Measurements from ENCODE around the gene TMEM222.

Gene TMEM222

DNA sequence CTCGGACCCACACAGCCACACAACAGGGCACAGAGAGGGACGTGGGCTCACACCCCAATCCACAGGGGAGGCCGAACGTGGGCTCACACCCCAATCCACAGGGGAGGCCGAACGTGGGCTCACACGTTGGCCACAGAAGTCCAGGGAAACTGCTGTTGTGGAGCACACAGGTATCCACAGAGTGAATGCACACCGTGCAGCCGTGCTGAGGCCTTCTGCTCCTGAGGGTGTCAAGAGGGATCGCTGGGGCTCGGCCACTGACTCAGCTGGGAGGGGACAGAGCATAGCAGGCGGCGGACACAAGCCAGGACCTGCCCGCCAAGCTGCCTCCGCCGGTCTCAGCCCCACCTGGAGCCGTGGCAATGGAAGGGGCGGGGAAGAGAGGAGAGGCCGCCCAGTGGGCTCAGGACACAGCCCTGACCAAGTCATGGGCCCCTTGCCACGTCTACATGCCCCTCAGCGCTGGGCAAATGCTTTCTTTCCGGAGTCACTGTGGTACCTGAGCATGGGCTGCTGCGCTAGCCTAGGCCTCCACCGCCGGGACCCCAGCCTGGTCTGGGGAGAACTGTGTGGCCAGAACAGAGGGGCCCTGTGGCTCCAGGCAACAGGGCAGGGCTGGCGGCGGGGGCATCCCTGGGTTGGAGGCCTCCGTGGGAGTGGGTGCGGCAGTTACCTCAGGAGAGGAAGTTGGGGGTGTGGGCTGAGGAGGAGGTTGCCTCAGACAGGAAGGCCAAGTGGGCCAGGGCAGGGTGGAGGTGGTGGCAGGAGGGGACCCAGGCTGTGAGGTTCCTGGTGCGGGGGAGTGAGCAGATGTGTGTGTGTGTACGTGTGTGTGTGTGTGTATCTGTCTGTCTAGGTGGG lies 21.0 kb downstream of the TMEM222 start:
- no peak for DNase-seq

DNA sequence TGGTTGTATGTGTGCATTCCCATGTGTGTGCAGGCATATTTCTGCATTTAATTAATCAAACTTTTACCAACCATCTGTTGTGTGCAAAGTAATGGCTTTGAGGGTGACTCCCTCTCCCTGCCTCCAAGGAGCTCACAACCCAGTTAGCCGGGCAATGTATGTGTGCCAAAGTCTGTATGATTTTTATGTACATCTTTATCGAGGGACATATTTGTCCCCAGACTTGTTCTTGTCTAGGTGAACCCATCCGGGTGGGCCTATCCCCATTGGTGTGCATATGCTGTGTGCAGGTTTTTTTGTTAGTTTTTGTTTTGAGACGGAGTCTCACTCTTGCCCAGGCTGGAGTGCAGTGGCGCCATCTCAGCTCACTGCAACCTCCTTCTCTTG lies 21.7 kb downstream of the TMEM222 start:
- no peak for DNase-seq

DNA sequence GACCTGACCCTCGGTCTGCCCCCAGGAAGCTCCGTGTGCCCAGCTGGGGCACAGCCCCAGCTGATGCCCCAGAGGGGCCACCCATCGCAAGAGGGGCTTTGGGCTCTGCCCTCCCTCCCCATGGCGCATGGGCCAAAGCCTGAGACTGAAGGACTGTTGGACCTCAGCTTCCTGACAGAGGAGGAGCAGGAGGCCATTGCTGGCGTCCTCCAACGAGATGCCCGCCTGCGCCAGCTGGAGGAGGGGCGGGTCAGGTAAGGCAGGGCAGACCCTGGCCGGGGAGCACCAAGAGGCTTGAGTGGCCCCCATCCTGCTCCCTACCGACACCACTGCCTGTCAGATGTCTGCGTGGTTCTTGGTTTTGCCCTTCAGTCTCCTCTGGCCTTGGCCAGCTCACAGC lies 23.3 kb downstream of the TMEM222 start:
- no peak for DNase-seq

DNA sequence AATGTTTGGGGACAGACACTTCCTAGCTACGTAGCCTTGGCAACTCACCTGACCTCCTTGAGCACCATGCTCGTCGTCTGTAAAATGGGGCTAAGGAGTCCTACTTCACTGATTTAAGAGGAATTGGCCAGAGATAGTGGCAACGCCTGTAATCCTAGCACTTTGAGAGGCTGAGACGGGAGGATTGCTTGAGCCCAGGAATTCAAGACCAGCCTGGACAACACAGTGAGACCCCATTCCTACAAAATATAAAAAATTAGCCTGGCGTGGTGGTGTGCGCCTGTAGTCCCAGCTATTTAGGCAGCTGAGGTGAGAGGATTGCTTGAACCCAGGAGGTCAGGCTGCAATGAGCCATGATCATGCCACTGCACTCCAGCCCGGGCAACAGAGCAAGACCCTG lies 24.4 kb downstream of the TMEM222 start:
- DNase-seq, result no peak

DNA sequence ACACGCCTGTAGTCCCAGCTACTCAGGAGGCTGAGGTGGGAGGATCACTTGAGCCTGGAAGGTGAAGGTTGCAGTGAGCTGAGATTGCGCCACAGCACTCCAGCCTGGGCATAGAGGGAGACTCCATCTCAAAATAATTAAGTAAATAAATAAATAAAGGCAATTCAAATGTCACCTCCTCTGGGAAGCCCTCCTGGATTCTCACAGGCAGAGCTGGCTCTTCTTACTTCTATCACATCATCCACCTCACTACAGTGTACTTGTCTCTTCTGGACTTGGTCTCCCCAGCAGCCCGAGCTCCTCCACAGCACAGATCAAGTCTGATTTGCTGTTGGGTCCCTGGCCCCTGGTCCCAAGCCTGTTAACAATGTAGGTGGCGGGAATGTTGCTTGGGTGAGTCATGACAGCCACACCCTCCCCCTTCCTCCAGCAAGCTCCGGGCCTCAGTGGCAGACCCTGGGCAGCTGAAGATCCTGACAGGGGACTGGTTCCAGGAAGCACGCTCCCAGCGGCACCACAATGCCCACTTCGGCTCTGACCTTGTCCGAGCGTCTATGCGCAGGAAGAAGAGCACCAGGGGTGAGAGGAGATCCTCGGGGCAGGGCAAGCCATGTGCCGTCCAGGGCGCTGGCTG lies 25.1 kb downstream of the TMEM222 start:
- DNase-seq, result no peak

DNA sequence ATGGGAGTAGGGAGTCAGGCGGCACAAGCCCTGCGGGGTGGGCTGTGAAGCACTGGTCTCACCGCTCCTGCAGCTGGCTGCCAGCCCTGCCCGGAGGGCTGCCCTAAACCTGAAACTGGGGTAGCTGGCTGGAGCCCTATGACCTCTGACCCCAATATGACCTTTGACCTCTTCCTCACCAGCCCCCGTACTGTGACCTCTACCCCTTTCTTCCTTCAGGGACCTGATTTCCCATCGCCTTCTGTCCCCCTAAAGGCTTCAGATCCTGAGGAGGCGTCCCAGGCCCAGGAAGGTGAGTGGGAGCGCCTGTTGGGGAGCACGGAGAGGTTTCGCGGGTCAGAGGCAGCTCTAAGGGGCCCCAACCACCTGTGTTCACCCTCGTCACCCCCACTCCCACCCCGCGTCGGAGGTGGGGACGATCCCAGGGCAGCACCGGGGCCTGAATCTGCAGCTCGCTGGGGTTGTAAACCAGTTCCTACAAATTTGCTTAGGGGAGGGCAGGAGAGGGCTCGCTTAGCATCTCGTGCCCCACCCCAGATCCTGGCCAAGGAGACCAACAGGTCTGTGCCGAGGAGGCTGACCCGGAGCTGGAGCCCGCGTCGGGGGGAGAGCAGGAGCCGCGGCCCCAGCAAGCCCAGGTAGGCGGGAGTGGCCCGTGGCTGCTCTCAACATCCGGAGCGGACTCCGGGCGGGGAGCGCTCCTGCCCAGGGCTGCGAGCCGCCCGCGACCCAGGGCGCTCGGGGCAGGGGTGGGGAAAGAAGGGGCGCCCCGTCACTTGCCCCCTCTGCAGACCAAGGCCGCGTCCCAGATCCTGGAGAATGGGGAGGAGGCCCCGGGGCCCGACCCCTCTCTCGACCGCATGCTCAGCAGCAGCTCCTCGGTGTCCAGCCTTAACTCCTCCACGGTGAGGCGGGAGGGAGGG lies 27.2 kb downstream of the TMEM222 start:
- DNase-seq, result peak; percentile 61

DNA sequence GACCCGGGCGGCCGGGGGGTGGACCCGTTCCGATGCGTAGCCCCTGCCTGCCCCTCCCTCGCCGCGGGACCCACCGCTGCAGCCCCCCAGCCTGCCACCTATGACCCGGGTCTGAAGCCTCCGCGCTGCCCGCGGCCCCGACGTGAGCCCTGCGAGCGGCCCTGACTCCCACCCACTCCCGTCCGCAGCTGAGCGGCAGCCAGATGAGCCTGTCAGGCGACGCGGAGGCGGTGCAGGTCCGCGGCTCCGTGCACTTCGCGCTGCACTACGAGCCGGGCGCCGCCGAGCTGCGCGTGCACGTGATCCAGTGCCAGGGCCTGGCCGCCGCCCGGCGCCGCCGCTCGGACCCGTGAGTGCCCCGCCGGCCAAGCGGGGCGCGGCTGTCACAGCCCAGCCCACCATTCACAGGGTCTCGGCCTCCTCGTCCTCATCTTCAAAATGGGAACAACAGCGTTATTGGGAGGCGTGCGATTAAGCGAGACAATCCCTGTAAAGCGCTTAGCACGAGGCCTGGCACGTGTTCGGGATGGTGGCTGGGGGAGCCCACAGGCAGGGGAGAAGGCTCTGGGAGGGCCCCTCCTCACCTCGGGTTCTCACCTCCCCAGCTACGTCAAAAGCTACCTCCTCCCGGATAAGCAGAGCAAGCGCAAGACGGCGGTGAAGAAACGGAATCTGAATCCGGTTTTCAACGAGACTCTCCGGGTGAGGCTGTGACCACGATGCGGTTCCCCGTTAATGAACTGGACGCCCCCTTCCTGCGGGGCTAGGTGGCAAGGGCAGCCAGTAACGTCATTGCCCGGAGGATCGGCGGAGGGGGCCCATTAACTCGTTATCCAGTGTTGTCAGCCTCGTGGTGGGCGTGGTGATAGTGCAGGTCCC lies 28.1 kb downstream of the TMEM222 start:
- DNase-seq, result peak; percentile 56

DNA sequence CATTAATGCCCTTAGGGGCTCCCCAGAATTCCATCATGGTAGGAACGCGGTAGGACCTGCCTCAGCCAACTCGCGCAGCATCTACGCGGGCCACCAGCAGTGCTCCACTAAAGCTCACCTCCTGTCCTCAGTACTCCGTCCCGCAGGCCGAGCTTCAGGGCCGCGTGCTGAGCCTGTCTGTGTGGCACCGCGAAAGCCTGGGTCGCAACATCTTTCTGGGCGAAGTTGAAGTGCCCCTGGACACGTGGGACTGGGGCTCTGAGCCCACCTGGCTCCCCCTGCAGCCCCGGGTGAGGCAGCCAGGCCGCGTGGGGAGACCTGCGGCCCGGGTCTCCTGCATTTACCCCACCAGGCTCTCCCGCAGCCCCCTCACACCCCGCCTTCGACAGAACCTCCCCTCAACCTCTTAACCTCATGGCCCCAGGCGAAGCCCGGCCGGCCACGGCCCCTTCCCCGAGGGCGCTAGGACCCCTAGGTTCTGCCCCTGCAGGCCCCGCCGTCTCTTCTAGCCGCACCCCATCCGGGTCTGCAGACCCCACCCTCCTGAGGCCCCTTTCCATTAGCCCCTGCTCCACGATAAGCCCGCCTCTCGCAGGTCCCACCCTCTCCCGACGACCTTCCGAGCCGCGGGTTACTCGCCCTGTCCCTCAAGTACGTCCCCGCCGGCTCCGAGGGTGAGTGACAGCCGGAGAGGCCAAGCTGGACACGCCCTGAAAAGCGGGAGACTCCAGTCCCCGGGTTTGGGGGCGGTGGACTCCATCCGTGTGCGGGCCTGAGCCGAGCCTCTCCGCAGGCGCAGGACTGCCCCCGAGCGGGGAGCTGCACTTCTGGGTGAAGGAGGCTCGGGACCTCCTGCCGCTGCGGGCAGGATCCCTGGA lies 28.9 kb downstream of the TMEM222 start:
- DNase-seq, result no peak

DNA sequence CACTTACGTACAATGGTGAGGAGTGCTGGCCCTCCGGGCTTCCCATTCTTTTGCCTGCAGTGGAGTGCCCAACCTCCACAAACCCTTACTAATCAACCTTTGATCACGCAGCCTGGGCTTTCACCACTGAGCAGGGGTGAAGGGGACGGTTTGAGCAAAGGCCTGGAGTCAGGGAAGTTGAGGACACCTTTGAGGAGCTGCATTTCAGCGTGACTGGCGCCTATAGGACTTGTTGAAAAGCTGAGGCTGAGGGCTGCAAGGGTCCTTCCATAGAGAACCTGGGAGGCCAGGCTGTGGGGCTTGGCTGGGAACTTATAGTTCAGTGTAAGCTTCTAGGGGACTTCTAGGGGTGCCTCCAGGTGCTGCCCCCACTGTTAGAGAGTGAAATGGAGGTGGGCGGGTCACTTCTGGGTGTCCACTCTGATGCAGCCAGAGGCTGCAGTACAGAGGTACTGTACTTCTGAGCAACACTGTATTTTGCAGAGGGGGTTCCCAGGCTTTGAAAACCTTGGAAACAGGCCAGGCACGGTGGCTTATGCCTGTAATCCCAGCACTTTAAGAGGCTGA lies 29.7 kb downstream of the TMEM222 start:
- DNase-seq, result no peak

DNA sequence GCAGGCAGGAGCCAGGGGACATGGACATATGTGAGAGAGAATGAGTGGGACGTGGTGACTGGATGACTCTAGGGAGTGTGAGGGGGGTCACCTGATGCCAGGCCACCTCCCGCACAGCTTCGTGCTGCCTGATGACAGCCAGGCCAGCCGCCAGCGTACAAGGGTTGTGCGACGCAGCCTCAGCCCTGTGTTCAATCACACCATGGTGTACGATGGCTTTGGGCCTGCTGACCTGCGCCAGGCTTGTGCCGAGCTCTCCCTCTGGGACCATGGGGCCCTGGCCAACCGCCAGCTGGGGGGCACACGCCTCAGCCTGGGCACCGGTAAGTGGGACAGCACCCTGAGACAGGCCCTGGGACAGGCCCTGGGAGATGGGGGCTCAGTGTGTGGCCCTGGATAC lies 31.2 kb downstream of the TMEM222 start:
- no peak for DNase-seq

DNA sequence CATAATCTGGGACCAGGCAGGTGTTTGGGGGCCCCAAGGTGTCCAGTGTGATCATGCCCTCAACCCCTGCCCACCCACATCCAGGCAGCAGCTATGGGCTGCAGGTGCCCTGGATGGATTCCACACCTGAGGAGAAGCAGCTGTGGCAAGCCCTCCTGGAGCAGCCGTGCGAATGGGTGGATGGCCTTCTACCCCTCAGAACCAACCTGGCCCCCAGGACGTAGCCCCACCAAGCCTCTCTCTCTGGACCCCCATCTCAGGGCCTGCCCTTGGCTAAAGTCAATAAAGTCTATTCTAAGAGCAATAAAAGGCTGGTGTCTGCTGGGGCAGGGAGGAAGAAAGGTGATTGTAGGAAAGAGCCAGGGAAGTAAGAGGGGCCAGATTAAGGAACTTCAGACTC lies 31.7 kb downstream of the TMEM222 start:
- no peak for DNase-seq

DNA sequence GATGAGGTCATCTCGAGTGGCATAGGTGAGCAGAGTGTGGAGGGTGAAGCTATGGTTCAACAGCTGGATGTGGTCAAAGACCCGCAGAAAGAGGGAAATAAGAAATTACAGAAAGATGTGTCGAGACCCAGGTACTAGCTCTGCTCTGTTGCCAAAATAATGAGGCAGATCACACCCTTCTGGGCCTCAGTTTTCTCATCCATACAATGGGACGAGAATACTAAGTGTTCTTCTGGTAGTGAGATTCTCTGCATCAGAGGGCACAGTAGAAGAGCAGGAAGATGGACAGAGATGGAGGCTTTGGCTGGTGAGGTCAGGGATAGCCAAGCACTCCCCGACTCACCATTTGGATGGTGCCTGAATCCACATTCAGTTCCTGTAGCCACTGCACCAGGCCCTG lies 33.7 kb downstream of the TMEM222 start:
- DNase-seq, result no peak

DNA sequence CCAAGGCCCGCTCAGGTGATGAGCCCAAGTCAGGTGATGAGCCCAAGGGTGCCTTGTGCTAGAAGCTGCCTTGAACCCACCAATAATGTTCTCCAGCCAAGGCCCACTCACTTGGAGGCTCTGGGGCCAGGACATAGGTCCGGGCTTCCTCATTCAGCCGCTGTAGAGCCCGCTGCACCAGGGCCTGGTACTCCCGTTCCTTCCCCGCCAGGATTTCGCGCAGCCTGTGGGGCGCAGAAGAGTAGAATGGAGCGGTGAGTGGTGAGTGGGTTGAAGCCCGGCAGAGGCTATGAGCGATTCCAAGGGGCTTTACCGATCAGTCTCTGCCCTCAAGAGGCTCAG lies 34.3 kb downstream of the TMEM222 start:
- DNase-seq, result no peak

DNA sequence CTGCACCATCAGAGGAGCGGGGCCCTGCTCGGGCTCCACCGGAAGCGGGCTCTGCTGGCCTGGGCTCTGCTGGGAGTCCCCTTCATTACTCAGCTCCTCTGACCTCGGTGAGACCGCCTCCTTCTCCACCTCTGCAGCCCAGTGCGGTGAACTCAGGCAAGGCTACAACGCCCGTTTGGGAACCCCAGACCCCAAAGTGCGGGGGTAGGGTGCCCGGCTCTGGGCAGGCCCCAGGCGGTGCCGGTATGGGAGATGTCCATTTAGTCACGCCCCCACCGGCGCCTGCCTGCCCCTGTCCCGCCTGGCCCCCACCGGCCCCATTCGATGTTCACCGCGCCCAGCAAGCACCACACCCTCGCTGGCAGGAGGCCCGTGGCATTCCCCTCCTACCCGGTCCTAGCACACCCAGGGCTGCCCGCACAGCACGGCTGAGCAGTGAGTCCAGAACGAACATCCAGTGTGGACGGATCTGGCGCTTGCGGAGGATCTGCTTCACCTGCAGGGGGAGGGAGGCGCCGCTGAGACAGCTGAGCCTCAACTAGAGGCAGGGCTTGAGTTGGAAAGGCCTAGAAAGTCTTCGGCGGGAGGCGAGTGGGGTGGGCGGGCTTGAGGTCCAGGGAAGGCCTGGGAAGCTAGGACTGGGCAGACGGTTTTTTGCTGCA lies 34.8 kb downstream of the TMEM222 start:
- DNase-seq, result no peak

DNA sequence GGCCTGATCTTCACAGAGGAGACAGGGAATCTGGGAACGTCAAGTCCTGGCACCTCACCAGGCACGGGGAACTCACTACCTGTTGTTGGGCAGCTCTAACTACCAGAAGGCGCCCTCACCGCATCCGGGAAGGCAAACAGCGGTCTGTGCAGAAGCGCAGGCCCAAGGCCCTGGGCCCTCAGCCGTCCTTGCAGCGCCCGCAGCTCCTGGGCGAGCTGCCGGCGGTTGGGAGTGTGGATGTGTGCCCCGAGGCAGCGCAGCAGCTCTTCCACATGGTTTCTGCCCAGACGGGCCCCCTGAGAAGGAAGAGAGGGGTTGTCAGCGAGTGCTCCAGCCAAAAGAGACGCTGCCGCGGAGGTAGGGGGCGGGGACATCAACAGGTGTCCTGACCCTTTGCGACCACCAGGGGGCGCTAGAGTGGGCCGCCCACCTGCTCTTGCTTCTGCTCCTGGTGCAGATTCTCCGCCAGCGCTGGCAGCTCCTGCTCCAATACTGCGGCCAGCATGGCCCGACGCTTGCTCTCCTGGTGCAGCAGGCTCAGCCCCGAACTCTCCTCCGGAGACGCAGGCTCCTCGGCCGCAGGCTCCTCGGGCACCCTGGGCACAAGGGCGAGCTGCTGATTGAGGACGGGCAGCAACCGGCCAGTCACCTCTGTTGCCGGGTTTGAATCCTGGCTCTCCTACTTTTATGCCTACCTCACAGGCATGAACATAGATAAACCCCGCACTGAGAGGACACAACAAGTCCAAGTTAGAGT lies 35.5 kb downstream of the TMEM222 start:
- DNase-seq, result peak; percentile 43

DNA sequence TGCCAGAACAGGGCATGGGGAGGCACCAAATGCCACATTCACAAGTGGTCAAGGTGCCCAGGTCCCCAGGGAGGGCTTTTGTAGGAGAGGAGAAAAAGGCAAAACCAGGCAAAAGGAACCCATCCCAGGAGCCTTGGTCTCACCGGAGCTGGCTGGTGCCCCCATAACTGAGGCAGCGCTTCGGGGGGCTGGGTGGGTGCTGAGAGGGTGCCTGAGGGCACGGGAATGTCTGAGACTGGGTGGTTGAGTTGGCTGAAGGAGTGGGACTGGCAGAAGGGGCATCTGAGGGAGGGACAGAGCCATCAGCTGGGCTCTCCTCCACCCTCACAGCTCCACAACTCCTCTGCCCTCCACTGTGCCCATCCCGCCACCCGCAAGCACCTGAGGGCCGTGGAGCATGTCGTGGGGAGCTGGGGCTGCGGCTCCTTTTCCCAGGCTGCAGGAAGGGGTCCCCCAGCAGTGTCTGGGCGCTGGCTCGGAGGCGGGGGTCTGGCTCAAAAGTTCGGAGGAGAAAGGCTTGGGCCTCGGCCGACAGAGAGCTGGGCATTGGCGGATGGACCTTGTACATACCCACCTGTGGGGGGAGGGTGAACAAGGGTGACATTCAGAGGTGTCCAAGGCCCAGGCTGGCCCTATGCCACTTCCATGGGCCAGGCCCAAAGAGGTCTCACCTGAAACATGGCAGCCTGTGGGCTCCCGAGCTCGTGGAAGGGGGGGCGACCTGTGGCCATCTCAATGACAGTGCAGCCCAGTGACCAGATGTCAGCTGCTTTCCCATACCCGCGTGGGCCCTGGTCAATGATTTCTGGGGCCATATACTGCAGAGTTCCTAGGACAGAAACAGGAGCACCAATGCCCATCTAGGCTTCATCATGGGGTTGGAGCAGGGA lies 36.3 kb downstream of the TMEM222 start:
- DNase-seq, result no peak

DNA sequence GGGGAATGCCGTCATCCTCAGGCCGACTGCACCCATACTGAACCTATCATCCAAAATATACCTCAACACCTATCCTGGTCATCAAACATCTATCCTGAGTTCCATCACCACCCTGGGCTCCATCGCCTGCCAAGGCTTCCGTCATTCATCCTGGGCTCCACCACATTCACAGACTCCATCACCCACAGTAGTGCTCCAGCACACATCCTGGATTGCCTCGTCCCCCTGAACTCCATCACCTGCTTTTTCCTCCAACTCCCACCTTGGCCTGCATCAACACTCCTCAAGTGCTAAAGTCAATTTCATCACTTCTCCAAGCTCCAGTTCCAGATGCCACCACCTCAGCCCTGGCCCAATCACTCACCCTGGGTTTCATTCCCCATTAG lies 37.0 kb downstream of the TMEM222 start:
- no peak for DNase-seq

DNA sequence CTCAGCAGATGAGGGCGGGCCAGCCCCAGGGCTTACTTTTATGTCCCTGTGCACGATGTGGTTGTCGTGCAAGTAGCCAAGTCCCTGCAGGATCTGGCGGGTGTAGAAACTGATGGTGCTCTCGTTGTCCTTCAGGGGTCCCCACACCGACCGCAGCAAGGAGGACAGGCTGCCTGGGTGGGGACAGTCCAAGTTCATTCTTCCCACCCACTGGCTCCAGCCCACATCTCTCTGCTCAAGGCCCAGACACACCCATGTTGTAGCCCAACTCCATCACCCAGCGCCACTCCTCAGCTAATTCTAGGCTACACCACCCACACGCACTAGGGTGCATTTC lies 37.8 kb downstream of the TMEM222 start:
- DNase-seq, result no peak
